LHCN-M2 (cell line): Measurements from ENCODE around the gene EIF1AD. TPM values are rescaled to one million over a fixed set of nuclear protein-coding genes. Genes with fewer than 3 reads are reported as not detected.

ENCODE experiments used
- DNase-seq: peaks from one replicate; pipeline ENCODE4 v3.0.0-alpha.2; 2012; ENCODE audit warnings: low read depth
- total RNA-seq: library from RNA; depleted of rRNA; stranded (reverse); fragments of >200 nt; gene quantifications from 2 replicates; pipeline ENCODE4 v1.2.3, GENCODE V29; 2014

Gene EIF1AD
- total RNA-seq, 1 experiment from 2014 or later: 53.3 TPM

- DNase-seq: peak; percentile 63
Measured at GRCh38 chr11:66004186-66004585, 2.2 kb upstream of the EIF1AD start.

GRCh38 chr11:66003291-66003690 is 1.3 kb upstream of the EIF1AD start:
- no peak for DNase-seq

DNA sequence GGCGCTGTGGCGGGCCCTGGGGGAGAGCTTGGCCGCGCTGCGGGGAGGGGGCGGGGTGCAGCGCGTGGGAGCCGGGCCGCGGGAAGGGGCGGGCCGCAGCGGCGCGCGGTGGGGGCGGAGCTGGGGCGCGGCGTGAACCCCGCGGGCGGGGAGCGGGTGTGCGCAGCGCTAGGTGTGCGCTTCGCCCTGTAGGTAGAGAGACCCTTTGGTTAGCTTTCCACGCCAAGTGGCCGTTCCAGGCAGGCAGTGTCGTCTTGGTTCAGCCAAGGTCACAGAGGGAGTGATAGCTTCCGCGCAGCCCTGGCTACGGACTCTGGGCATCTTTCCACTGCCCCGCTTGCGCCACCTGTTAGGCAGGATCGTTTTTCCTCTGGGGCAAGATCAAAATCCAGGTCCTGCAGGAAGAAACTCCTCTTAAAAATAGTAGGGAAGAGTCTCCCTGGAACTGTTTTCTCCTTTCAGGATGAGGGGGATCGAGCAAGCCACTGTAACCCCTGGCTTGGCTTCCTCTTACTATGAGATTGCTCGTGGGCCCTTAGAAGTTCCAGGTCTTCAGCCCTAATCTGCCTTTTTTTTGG is 780 bp upstream of the EIF1AD start:
- DNase-seq: peak; percentile 61

DNA sequence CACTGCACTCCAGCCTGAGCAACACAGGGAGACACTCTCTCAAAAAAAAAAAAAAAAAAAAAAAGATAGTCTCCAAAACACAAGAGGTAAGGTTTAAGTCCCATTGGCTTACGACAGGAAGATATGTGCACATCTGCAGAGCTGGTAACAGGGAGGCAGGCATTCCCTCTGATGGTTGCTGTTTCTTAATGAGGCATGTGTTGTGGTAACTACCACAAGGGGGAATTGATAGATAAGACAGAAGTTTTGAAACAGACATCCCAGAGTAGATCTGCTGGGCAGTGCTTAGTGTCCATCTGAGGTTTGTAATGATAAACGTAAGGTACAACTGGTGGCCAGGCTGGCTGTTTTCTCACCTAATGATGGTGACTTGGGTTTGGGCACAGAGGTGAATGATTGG is 4.7 kb downstream of the EIF1AD start:
- DNase-seq: no peak

- DNase-seq: no peak
Measured at GRCh38 chr11:65992056-65992455, 9.9 kb downstream of the EIF1AD start.

GRCh38 chr11:65988791-65989592 is 13.0 kb downstream of the EIF1AD start:
- peak; percentile 94 for DNase-seq

DNA sequence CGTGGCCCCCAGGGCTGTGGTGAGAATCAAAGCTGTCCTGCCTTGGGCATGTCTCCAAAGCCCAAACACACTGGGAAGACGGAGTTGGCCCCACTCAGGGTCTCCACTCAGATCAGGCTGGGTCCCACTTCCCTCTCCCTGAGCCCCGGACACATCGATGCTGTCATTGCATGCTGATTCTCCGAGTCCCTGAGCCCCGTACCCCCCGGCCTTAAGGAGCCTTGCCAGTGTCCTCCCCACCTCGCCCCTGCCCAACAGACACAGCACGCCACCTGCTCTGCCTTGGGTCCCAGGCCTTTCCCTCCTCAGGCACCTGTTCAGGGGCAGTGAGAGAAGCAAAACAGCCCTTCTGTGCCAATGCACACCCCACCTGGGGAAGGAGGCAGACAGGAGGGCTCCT is 14.6 kb downstream of the EIF1AD start:
- DNase-seq: no peak

- DNase-seq: no peak
Measured at GRCh38 chr11:65983589-65983987, 18.4 kb downstream of the EIF1AD start.

DNA sequence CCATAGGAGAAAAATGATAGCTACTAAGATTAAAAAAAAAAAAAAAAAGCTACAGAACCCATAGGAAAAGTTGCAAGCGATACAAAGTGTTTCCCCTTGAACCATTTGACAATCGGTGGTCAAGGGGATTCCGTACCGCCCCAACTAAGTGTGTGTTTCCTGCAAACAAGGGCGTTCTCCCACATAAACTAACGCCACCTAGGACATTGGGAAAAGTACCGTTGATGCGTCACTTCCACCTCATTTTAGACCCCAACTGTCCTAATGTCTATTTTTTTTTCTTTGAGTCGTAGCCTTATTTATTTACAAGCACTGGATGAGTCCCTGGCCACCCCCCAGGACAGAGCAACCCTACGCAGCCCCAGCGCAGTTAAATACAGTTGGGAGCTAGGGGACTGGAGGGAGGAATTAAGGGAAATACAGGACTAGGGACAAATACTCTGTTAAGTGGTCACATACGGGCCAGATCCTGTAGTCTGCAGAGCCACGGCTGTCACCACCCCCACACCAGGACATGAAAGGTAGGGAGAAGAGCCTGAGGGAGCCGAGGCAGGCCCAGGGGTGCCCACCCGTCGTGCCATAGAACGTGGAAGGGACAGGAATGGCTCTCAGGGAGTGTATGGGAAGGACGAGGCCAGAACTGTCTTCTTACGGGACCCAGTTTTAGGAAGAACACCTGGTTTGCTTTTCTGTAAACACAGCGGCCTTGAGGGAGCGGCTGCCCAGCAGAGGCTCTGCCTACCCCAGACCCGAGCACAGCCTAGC is 19.0 kb downstream of the EIF1AD start:
- no peak for DNase-seq

DNA sequence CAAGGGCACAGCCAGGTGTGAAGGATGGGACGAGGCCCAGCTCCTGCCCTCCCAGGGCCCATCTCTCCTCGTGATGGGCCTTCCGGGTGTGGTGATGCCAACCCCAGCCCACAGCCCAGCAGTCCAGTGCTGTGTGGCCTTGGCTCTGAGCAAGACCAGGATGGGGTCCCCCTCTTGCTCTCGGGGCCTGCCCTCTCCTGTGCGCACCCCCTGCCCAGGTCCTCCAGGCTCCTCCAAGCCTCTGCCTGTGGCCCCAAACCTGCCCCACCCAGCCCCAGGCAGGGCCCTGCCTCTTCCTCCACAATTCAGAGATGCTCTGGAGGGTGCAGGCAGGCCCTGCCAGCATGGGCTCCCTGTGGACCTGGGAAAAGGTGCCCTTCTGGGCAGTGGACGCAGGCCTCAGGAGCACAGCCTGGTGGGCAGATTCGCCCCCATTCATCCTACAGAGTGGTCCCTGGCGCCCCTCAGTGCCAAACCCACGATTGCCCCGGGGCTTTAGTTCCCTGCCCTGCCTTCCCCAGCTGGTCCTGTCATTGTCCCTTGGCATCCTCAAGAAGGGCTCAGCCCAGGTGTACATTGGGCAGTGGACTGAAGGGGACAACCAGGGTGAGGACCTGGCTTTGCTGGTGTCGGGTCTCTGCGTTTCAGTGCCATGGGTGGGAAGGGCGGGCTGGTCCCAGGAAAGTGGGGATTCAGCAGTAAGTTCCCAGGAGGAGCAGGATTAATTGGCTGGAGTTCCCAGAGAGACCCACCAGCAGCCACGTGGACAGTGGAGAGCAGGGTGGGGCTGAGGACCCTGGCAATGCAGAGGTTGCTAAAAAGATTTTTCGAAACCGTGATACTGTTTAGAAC is 19.8 kb downstream of the EIF1AD start:
- no peak for DNase-seq

DNA sequence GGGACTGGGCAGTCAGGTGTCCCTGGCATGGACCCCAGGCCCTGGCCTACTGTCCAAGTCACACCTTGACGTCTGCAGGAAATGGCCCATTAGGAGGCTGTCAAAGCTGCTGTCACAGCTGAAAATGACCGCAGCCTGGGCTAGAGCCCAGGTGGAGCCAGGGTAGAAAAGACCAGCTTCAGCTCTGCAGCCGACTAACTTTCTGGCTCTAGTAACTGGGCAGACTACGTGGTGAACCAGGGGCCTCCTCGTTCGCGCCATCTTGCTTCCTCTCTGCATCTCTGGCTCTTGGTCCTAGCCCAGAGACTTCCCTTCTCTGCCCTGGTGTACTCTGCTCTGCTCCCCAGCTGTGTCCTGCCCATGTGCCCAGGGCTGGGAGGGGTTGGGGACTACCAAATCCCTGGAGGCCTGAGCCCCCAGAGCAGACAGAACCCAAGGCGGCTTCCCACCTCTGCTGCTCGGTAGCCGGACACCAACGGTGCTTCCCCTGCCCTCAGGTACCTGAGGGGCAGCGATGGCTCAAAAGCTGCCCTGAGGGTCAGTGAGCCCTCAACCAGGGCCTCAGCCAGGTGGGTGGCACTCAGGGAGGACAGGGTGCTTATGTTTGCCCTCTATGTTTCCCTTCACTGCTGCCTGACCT is 20.7 kb downstream of the EIF1AD start:
- no peak for DNase-seq

GRCh38 chr11:65979261-65979759 is 22.6 kb downstream of the EIF1AD start:
- DNase-seq: no peak

- DNase-seq: no peak
Measured at GRCh38 chr11:65978391-65979238, 23.3 kb downstream of the EIF1AD start.

GRCh38 chr11:65977621-65978390 is 24.2 kb downstream of the EIF1AD start:
- DNase-seq: no peak

- DNase-seq: no peak
Measured at GRCh38 chr11:65976216-65977176, 25.5 kb downstream of the EIF1AD start.

DNA sequence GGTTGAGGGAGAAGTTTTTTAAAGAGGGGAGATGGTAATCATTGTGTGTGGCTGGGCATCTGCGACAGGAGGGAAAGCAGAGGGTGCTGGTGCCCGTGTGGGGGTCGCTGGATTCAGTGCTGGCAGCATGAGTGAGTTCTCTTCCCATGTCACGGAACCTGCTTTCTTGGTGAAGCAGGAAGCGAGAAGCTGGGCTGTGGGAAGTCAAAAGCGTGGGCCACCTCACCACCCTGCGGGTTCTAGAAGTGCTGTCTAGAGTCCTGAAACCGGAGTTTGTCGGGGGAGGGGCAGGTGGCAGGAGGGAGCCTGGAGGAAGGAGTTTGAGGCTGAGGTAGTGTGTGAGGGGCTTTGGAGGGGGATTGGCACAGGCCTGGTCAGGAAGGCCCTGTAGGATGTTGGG is 26.2 kb downstream of the EIF1AD start:
- DNase-seq: no peak

- peak; percentile 41 for DNase-seq
Measured at GRCh38 chr11:65973439-65974110, 28.4 kb downstream of the EIF1AD start.
